Tibial nerve (tissue), 4 donors: Measurements from ENCODE around the gene RAB20.

Source experiments
- EP300 ChIP-seq, 2 donors: sonication (generic); formaldehyde crosslinking; IDR thresholded peaks; one replicate each; pipeline ENCODE4 v1.6.1; 2017; ENCODE audit warnings: antibody characterized with exemption in 2 of 2, mild to moderate bottlenecking in 1 of 2
- POLR2A ChIP-seq, 2 donors: fragments of 450-650 bp; IDR thresholded peaks; one replicate each; pipeline ENCODE4 v1.6.1; 2017; ENCODE audit warnings: antibody characterized with exemption in 2 of 2, mild to moderate bottlenecking in 2 of 2, moderate library complexity in 2 of 2
- TF ChIP-seq, protein P1 (sequence below), 5 experiments: fragments of 200-600 bp in 3 of 5; fragments of 450-650 bp in 2 of 5; sonication (generic) in 3 of 5; IDR thresholded peaks; one replicate each; pipeline ENCODE4 v1.5.1; 2016 to 2019; ENCODE audit warnings: antibody characterized with exemption in 5 of 5, mild to moderate bottlenecking in 3 of 5, moderate library complexity in 2 of 5

DNA sequence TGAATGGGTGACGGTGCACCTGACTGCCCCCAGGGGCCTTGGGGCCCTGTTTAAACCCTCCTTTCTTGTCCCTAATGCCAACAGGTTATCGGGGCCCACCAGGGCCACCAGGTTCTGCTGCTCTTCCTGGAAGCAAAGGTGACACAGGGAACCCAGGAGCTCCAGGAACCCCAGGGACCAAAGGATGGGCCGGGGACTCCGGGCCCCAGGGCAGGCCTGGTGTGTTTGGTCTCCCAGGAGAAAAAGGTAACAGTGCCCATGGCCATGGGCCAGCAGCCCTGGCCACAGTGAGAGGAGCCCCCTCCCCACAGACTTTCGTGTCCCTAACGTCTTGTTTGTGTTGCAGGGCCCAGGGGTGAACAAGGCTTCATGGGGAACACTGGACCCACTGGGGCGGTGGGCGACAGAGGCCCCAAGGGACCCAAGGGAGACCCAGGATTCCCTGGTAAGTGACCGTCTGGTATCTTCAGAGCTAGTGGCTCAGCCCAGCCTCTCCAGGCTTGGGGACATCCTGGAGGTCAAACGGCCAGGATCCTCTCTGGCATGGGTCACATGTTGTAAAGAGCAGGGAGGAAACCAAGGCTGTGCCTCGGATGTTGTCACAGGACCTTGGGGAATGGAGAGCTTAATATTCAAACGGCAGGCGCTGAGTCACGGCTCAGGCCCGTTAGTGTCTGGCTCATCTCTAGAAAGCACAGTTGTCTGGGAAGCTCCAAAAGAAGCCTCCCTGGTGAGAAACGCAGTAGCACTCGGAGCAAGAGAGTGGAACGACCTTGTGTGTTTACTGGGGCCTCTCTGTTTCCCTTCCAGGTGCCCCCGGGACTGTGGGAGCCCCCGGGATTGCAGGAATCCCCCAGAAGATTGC, 58.3 kb downstream of the RAB20 start:
- TF ChIP-seq, protein P1, sequence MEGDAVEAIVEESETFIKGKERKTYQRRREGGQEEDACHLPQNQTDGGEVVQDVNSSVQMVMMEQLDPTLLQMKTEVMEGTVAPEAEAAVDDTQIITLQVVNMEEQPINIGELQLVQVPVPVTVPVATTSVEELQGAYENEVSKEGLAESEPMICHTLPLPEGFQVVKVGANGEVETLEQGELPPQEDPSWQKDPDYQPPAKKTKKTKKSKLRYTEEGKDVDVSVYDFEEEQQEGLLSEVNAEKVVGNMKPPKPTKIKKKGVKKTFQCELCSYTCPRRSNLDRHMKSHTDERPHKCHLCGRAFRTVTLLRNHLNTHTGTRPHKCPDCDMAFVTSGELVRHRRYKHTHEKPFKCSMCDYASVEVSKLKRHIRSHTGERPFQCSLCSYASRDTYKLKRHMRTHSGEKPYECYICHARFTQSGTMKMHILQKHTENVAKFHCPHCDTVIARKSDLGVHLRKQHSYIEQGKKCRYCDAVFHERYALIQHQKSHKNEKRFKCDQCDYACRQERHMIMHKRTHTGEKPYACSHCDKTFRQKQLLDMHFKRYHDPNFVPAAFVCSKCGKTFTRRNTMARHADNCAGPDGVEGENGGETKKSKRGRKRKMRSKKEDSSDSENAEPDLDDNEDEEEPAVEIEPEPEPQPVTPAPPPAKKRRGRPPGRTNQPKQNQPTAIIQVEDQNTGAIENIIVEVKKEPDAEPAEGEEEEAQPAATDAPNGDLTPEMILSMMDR (IDR thresholded peaks at IDR 0.05) = no peak
- TF ChIP-seq POLR2A (IDR thresholded peaks at IDR 0.05) (no peak), EP300 (IDR thresholded peaks at IDR 0.05) (no peak)
